ENCODE results near the gene BAG3. TPM values are rescaled to one million over a fixed set of nuclear protein-coding genes. Genes with fewer than 3 reads are reported as not detected.
"Not testable (repeated sequence)": the region's sequence is repeated elsewhere in the genome, so short reads cannot be mapped to it uniquely, and the experiment has no call there.

BAG3 gene
- total RNA-seq, 2 experiments from 2014 or later, result 13.4 to 14.3 TPM

DNA sequence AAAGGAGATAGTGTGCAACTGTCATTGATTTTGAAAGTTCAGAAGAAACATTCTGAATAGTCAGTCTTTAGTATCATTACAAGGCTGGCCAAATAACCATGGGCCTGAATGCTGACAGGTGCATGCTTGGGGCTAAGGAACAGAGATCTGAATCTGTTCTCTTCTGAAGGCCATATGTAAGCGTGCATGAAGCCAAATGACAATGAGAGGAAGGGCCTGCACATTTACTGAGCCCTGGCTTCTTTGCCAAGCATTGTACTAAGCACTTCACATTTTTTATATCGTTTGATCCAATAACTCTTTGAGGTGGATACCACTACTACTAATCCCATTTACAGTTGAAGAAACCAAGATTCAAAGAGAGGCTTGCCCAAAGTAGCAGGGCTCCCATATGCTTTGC, 32.0 kb upstream of the BAG3 start:
- DNase-seq (no peak), ATAC-seq (no peak)
- Mint-ChIP-seq H3K36me3 (ENCODE audit: low read depth) (no peaks in the 10 kb centered on the region), H3K27me3 (no peaks in the 10 kb centered on the region), H3K4me1 (ENCODE audit: low read depth) (peaks cover 8% of the 10 kb centered on the region), H3K9me3 (no peaks in the 10 kb centered on the region), H3K4me3 (no peak overlapping the region), H3K27ac (no peak overlapping the region)
- TF ChIP-seq, protein P1, sequence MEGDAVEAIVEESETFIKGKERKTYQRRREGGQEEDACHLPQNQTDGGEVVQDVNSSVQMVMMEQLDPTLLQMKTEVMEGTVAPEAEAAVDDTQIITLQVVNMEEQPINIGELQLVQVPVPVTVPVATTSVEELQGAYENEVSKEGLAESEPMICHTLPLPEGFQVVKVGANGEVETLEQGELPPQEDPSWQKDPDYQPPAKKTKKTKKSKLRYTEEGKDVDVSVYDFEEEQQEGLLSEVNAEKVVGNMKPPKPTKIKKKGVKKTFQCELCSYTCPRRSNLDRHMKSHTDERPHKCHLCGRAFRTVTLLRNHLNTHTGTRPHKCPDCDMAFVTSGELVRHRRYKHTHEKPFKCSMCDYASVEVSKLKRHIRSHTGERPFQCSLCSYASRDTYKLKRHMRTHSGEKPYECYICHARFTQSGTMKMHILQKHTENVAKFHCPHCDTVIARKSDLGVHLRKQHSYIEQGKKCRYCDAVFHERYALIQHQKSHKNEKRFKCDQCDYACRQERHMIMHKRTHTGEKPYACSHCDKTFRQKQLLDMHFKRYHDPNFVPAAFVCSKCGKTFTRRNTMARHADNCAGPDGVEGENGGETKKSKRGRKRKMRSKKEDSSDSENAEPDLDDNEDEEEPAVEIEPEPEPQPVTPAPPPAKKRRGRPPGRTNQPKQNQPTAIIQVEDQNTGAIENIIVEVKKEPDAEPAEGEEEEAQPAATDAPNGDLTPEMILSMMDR (IDR thresholded peaks at IDR 0.05), result no peak
- intact Hi-C loops (cut with micrococcal nuclease), result no loop called here
- ChIA-PET POLR2A (no interaction called here), CTCF (interaction anchor here (1.5 kb wide), 1 partner anchor 17 kb away, joined by 4 read pairs; no protein-coding TSS in a partner anchor)

DNA sequence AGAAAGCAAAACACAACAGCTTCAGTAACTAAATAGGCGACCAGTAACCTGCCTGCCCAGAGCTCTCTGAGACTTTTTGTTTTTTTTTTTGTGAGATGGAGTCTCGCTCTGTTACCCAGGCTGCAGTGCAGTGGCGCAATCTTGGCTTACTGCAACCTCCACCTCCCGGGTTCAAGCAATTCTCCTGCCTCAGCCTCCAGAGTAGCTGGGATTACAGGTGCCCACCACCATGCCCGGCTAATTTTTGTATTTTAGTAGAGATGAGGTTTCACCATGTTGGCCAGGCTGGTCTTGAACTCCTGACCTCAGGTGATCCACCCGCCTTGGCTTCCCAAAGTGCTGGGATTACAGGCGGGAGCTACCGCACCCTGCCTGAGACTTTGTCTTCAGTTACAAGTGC, 31.4 kb upstream of the BAG3 start:
- H3K4me3 Mint-ChIP-seq; H3K27ac Mint-ChIP-seq; DNase-seq; H3K4me1 Mint-ChIP-seq (ENCODE audit: low read depth); H3K27me3 Mint-ChIP-seq; H3K9me3 Mint-ChIP-seq; H3K36me3 Mint-ChIP-seq (ENCODE audit: low read depth); ATAC-seq; intact Hi-C loops (cut with micrococcal nuclease); POLR2A ChIA-PET: not testable (repeated sequence)
- CTCF ChIA-PET, result interaction anchor here (1.1 to 1.9 kb wide), 3 partner anchors 11 to 17 kb away, joined by 4 read pairs; no protein-coding TSS in a partner anchor

DNA sequence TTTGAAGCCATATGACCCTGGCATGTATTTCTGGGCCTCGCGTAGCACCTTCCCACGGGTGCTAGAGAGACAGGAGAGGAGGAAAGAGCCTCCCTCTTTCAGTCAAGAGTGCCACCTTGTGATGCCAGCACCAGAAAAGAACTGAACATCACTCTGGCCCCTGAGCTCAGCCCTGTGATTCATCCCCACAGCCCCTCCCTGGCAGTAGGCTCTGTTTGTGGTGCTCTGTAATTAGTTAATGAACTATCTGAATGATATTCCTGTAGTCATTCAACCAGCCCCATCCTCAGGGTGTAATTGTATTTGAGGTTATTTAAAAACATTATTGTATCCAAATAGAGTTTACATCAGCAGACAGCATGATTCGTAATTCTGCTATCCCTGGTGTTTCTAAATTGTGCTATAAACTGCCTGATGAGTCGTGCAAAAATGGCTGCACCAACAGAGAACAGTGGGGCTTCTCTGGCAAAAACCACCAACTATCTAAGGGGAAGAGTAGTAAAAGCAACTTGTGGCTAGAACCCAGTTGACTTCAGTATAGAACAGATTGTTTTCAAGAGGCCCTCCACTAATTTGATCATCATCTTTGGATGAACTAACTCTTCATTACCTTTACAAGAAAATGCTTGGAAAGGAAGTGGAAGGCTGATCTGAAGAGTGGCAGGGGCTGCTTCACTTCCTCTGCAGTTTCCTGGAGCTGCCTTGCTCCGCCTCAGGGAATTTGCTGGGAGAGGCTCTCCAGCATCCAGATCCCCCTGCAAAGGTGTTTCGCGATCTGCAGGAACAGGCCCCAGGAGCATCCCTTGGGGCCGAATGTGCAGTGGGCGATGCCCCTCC, 30.7 kb upstream of the BAG3 start:
- H3K9me3 Mint-ChIP-seq, result no peaks in the 10 kb centered on the region
- POLR2A ChIA-PET, result interaction anchor here (0.7 kb wide), 1 partner anchor 32 kb away, joined by 3 read pairs; no protein-coding TSS in a partner anchor
- intact Hi-C loops (cut with micrococcal nuclease), result no loop called here
- peaks cover 8% of the 10 kb centered on the region for H3K4me1 Mint-ChIP-seq (ENCODE audit: low read depth)
- H3K27me3 Mint-ChIP-seq, result no peaks in the 10 kb centered on the region
- ATAC-seq (peak; percentile 64), DNase-seq (peak; percentile 15)
- no peak overlapping the region for H3K27ac Mint-ChIP-seq
- CTCF ChIA-PET, result interaction anchor here (1.1 to 1.9 kb wide), 4 partner anchors 12 to 101 kb away, joined by 3 to 4 read pairs (median 4); no protein-coding TSS in a partner anchor
- H3K36me3 Mint-ChIP-seq (ENCODE audit: low read depth), result no peaks in the 10 kb centered on the region
- no peak overlapping the region for H3K4me3 Mint-ChIP-seq
- TF ChIP-seq, protein P1 (IDR thresholded peaks at IDR 0.05), result no peak

DNA sequence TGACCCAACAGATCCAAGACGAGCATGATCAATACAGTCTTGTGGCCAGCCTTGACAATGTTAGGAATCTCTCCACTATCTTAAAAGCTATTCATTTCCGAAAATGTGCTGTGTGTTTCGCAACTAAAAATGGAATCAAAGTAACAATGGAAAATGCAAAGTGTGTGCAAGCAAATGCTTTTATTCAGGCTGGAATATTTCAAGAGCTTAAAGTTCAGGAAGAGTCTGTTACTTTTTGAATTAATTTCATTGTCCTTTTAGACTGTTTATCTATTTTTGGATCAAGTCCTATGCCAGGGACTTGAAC, 30.1 kb upstream of the BAG3 start:
- H3K4me1 Mint-ChIP-seq (ENCODE audit: low read depth), result peaks cover 8% of the 10 kb centered on the region
- no peak for ATAC-seq
- no peaks in the 10 kb centered on the region for H3K36me3 Mint-ChIP-seq (ENCODE audit: low read depth)
- no peak for DNase-seq
- H3K4me3 Mint-ChIP-seq, result no peak overlapping the region
- no peaks in the 10 kb centered on the region for H3K27me3 Mint-ChIP-seq
- H3K27ac Mint-ChIP-seq, result no peak overlapping the region
- intact Hi-C loops (cut with micrococcal nuclease), result no loop called here
- TF ChIP-seq, protein P1 (IDR thresholded peaks at IDR 0.05), result no peak
- ChIA-PET POLR2A (interaction anchor here (0.7 kb wide), 1 partner anchor 32 kb away, joined by 3 read pairs; no protein-coding TSS in a partner anchor), CTCF (interaction anchor here (1.1 to 1.9 kb wide), 3 partner anchors 12 to 102 kb away, joined by 3 to 4 read pairs (median 4); no protein-coding TSS in a partner anchor)
- H3K9me3 Mint-ChIP-seq, result no peaks in the 10 kb centered on the region

DNA sequence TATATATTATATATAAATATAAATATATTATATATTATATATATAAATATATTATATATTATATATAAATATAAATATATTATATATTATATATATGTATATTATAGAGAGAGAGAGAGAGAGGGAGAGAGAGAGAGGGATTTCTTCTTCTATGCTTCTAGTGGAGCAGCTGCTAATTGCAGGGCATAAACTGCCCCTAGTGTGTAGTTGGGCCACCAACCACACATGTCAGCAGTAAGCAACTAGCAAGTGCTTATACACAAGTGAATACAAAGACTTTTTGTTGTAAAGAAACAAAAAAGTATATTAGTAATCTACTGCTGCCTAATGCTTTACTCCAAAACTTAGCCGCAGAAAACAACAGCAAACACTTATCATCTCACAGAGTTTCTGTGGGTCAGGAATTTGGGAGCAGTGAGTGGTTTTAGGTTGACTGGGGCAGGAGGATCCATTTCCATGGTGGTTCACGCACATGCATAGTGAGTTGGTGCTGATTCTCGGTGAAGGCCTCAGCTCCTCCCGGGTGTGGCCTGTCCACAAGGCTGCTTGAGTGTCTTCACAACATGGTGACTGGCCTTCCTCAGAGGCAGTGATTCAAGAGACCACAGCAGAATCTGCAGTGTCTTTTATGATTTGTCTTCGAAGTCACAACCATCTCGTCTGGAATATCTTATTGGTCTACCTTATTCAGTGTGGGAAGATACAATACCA, 25.5 kb upstream of the BAG3 start:
- ATAC-seq, result peak; percentile 68
- POLR2A ChIA-PET, result interaction anchor here (0.7 kb wide), 1 partner anchor 161 kb away, joined by 3 read pairs; no protein-coding TSS in a partner anchor
- no peaks in the 10 kb centered on the region for H3K27me3 Mint-ChIP-seq

More for the DNA sequence above, 25.5 kb upstream of the BAG3 start:
- no peaks in the 10 kb centered on the region for H3K36me3 Mint-ChIP-seq (ENCODE audit: low read depth)
- no peak overlapping the region for H3K27ac Mint-ChIP-seq
- no peaks in the 10 kb centered on the region for H3K9me3 Mint-ChIP-seq
- peak; percentile 16 for DNase-seq
- intact Hi-C loops (cut with micrococcal nuclease), result no loop called here
- H3K4me3 Mint-ChIP-seq, result no peak overlapping the region
- TF ChIP-seq, protein P1 (IDR thresholded peaks at IDR 0.05), result no peak
- H3K4me1 Mint-ChIP-seq (ENCODE audit: low read depth), result peaks cover 2% of the 10 kb centered on the region
- CTCF ChIA-PET, result no interaction called here
